WTC11 (cell line): ENCODE measurements around the gene STAMBPL1.

Experiments
- AFF4 ChIP-seq: sonication (generic); formaldehyde crosslinking; IDR thresholded peaks from 2 replicates; pipeline ENCODE4 v1.8.1; 2023; ENCODE audit warnings: mild to moderate bottlenecking, missing genetic modification reagents, borderline replicate concordance
- AR ChIP-seq: fragments of 250-450 bp; sonication (Bioruptor Pico); IDR thresholded peaks from 2 replicates; pipeline ENCODE4 v1.9.0; 2021; ENCODE audit warnings: mild to moderate bottlenecking
- CTCF ChIP-seq: fragments of 200-600 bp; IDR thresholded peaks from 2 replicates; pipeline ENCODE4 v1.8.0; 2022; ENCODE audit warnings: antibody characterized with exemption
- EMX1 ChIP-seq: fragments of 250-450 bp; sonication (Bioruptor Pico); IDR thresholded peaks from 2 replicates; pipeline ENCODE4 v1.8.0; 2021; ENCODE audit warnings: mild to moderate bottlenecking
- FOXJ3 ChIP-seq: sonication (generic); formaldehyde crosslinking; IDR thresholded peaks from 2 replicates; pipeline ENCODE4 v1.9.0; 2021; ENCODE audit warnings: missing genetic modification reagents, mild to moderate bottlenecking, borderline replicate concordance
- FOXP4 ChIP-seq: sonication (generic); formaldehyde crosslinking; IDR thresholded peaks from 2 replicates; pipeline ENCODE4 v1.8.0; 2022; ENCODE audit warnings: mild to moderate bottlenecking, missing genetic modification reagents
- GABPB1 ChIP-seq: sonication (generic); formaldehyde crosslinking; IDR thresholded peaks from 2 replicates; pipeline ENCODE4 v1.8.1; 2023; ENCODE audit warnings: mild to moderate bottlenecking, missing genetic modification reagents
- GTF2I ChIP-seq: fragments of 250-450 bp; sonication (Bioruptor Pico); conservative IDR thresholded peaks from 2 replicates; pipeline ENCODE4 v1.4.0; 2021; ENCODE audit warnings: mild to moderate bottlenecking
- HMGXB4 ChIP-seq: sonication (generic); formaldehyde crosslinking; IDR thresholded peaks from 2 replicates; pipeline ENCODE4 v1.8.1; 2023; ENCODE audit warnings: mild to moderate bottlenecking, moderate library complexity, missing genetic modification reagents
- IRF2 ChIP-seq: sonication (generic); formaldehyde crosslinking; IDR thresholded peaks from 2 replicates; pipeline ENCODE4 v1.8.0; 2022; ENCODE audit warnings: low read depth, missing genetic modification reagents, borderline replicate concordance
- MAX ChIP-seq: sonication (generic); formaldehyde crosslinking; IDR thresholded peaks from 2 replicates; pipeline ENCODE4 v1.8.0; 2022; ENCODE audit warnings: mild to moderate bottlenecking, missing genetic modification reagents
- NFE2L1 ChIP-seq: sonication (generic); formaldehyde crosslinking; IDR thresholded peaks from 2 replicates; pipeline ENCODE4 v1.8.1; 2023; ENCODE audit warnings: missing genetic modification reagents
- ZBTB43 ChIP-seq: sonication (generic); formaldehyde crosslinking; IDR thresholded peaks from 2 replicates; pipeline ENCODE4 v1.8.1; 2023; ENCODE audit warnings: mild to moderate bottlenecking, missing genetic modification reagents
- ZNF138 ChIP-seq: sonication (generic); formaldehyde crosslinking; conservative IDR thresholded peaks from 2 replicates; pipeline ENCODE4 v1.8.1; 2022; ENCODE audit warnings: mild to moderate bottlenecking, moderate library complexity, missing genetic modification reagents

GRCh38 chr10:88923520-88923919 is 43.5 kb downstream of the STAMBPL1 start:
- no peak for TF ChIP-seq CTCF
- TF ChIP-seq EMX1 (CRISPR knock-in tag): no peak
- TF ChIP-seq HMGXB4 (CRISPR knock-in tag): no peak
- TF ChIP-seq ZBTB43 (CRISPR knock-in tag): no peak
- no peak for TF ChIP-seq IRF2
- TF ChIP-seq NFE2L1 (CRISPR knock-in tag): no peak
- no peak for TF ChIP-seq AR (CRISPR knock-in tag)
- TF ChIP-seq AFF4 (CRISPR knock-in tag): no peak
- no peak for TF ChIP-seq ZNF138 (CRISPR knock-in tag)
- TF ChIP-seq GTF2I: no peak
- no peak for TF ChIP-seq GABPB1 (CRISPR knock-in tag)
- no peak for TF ChIP-seq FOXP4 (CRISPR knock-in tag)
- TF ChIP-seq MAX (CRISPR knock-in tag): no peak
- no peak for TF ChIP-seq FOXJ3 (CRISPR knock-in tag)
